Neural cell (in vitro differentiated cells): ENCODE measurements around the gene SLC12A9. TPM values are rescaled to one million over a fixed set of nuclear protein-coding genes. Genes with fewer than 3 reads are reported as not detected.

Experiments
- H2AFZ ChIP-seq: fragments of 200-600, 300-800 bp; sonication (generic), shearing (Covaris generic); 2 replicates; pipeline ENCODE4 v1.6.0; 2014; ENCODE audit warnings: low read depth, mild to moderate bottlenecking, antibody characterized with exemption, low read length, moderate library complexity
- H3F3A ChIP-seq: fragments of 200-600 bp; shearing (Covaris generic); 2 replicates; pipeline ENCODE4 v1.6.1; 2016; ENCODE audit warnings: mild to moderate bottlenecking, moderate library complexity, mixed read lengths, antibody characterized with exemption, low read length; ENCODE audit not compliant: insufficient read depth, poor library complexity, severe bottlenecking
- H3K27ac ChIP-seq: fragments of 200-600, 300-800 bp; sonication (generic), shearing (Covaris generic); 2 replicates; pipeline ENCODE4 v1.5.1; 2014; ENCODE audit warnings: mild to moderate bottlenecking, low read length, moderate library complexity
- H3K27me3 ChIP-seq: fragments of 300-800, 200-600 bp; sonication (generic), shearing (Covaris generic); 2 replicates; pipeline ENCODE4 v1.6.0; 2014; ENCODE audit warnings: mild to moderate bottlenecking, low read depth, low read length, moderate library complexity; ENCODE audit not compliant: insufficient read depth
- H3K36me3 ChIP-seq: fragments of 300-800, 200-600 bp; sonication (generic), shearing (Covaris generic); 2 replicates; pipeline ENCODE4 v1.5.1; 2014; ENCODE audit warnings: mild to moderate bottlenecking, antibody characterized with exemption, low read length, moderate library complexity; ENCODE audit not compliant: insufficient read depth
- H3K4me2 ChIP-seq: fragments of 300-800, 200-600 bp; sonication (generic), shearing (Covaris generic); 2 replicates; pipeline ENCODE4 v1.6.0; 2014; ENCODE audit warnings: mild to moderate bottlenecking, low read length
- H3K4me3 ChIP-seq: fragments of 300-800, 200-600 bp; sonication (generic), shearing (Covaris generic); 2 replicates; pipeline ENCODE4 v1.5.1; 2014; ENCODE audit warnings: mild to moderate bottlenecking, low read length, moderate library complexity
- H3K79me2 ChIP-seq: fragments of 200-600 bp; shearing (Covaris generic); replicated peaks from 2 replicates; pipeline ENCODE4 v1.6.0; 2014; ENCODE audit warnings: mild to moderate bottlenecking, low read length, moderate library complexity; ENCODE audit not compliant: insufficient read depth
- H3K9ac ChIP-seq: fragments of 300-800, 200-600 bp; sonication (generic), shearing (Covaris generic); 2 replicates; pipeline ENCODE4 v1.6.1; 2016; ENCODE audit warnings: mild to moderate bottlenecking, low read length, mixed read lengths
- H3K9me2 ChIP-seq: fragments of 200-600 bp; shearing (Covaris generic); 2 replicates; pipeline ENCODE4 v1.6.1; 2016; ENCODE audit warnings: mild to moderate bottlenecking, low read length, mixed read lengths; ENCODE audit not compliant: insufficient read depth
- H3K9me3 ChIP-seq: fragments of 200-600, 300-800 bp; sonication (generic), shearing (Covaris generic); 2 replicates; pipeline ENCODE4 v1.6.1; 2016; ENCODE audit warnings: mild to moderate bottlenecking, mixed run types, low read length, moderate library complexity, mixed read lengths
- H4K20me1 ChIP-seq: fragments of 200-600 bp; shearing (Covaris generic); 2 replicates; pipeline ENCODE4 v1.6.1; 2016; ENCODE audit warnings: mild to moderate bottlenecking, mixed run types; ENCODE audit not compliant: insufficient read depth
- EP300 ChIP-seq: fragments of 450-650 bp; conservative IDR thresholded peaks from 2 replicates; pipeline ENCODE4 v1.6.1; 2014; ENCODE audit warnings: antibody characterized with exemption, mild to moderate bottlenecking, moderate library complexity; ENCODE audit not compliant: poor library complexity, severe bottlenecking
- EZH2 ChIP-seq: fragments of 200-600, 300-800 bp; shearing (Covaris generic), sonication (generic); IDR thresholded peaks from 2 replicates; pipeline ENCODE4 v1.6.1; 2014; ENCODE audit warnings: antibody characterized with exemption, low read length, borderline replicate concordance, mild to moderate bottlenecking; ENCODE audit not compliant: insufficient read depth, poor library complexity, severe bottlenecking
- MXI1 ChIP-seq: fragments of 450-650 bp; conservative IDR thresholded peaks from 2 replicates; pipeline ENCODE4 v1.6.1; 2014; ENCODE audit warnings: antibody characterized with exemption, mild to moderate bottlenecking; ENCODE audit not compliant: poor library complexity, severe bottlenecking
- POLR2AphosphoS5 ChIP-seq: IDR thresholded peaks from 2 replicates; pipeline ENCODE4 v1.6.1; 2012
- RAD21 ChIP-seq: fragments of 450-650 bp; conservative IDR thresholded peaks from 2 replicates; pipeline ENCODE4 v1.6.1; 2014; ENCODE audit warnings: antibody characterized with exemption, mild to moderate bottlenecking, moderate library complexity
- SMC3 ChIP-seq: fragments of 450-650 bp; conservative IDR thresholded peaks from 2 replicates; pipeline ENCODE4 v1.6.1; 2014; ENCODE audit warnings: antibody characterized with exemption, mild to moderate bottlenecking, moderate library complexity; ENCODE audit not compliant: poor library complexity
- TAF1 ChIP-seq: IDR thresholded peaks from 2 replicates; pipeline ENCODE4 v1.6.1; 2012; ENCODE audit warnings: low read depth
- polyA plus RNA-seq: library from polyadenylated mRNA; depleted of rRNA; stranded (reverse); fragments of >200 nt; gene quantifications from 2 replicates; pipeline ENCODE4 v1.2.3, GENCODE V29; 2014
- TF ChIP-seq, protein P1 (sequence below): fragments of 450-650 bp; IDR thresholded peaks from 2 replicates; pipeline ENCODE4 v1.5.1; 2014; ENCODE audit warnings: antibody characterized with exemption, mild to moderate bottlenecking, moderate library complexity; ENCODE audit not compliant: poor library complexity, severe bottlenecking
- TF ChIP-seq, protein P2 (sequence below): IDR thresholded peaks from 2 replicates; pipeline ENCODE4 v1.6.1; 2012; ENCODE audit warnings: borderline replicate concordance

The SLC12A9 gene
- polyA plus RNA-seq, 1 donor from 2014 or later: 21.2 TPM

DNA sequence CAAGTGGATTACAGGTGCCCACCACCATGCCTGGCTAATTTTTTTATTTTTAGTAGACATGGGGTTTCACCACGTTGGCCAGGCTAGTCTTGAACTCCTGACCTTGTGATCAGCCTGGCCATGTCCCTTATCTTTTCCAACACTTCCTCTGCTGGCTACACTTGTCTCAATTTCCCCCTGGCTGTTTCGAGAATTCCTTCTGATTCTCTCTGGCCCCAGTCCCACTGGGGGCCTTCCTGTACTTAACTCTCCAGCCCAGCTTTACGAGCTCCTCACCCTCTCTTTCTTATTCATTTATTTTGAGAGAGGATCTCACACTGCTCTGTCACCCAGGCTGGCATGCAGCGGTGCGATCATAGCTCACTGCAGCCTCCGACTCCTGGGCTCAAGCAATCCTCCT is 33.7 kb upstream of the SLC12A9 start:
- Histone ChIP-seq H4K20me1 (no peaks in the 10 kb centered on the region), H3K36me3 (no peaks in the 10 kb centered on the region), H3K79me2 (no peaks in the 10 kb centered on the region), H3F3A (no peaks in the 10 kb centered on the region), H3K9me2 (no peaks in the 10 kb centered on the region), H3K27me3 (no peaks in the 10 kb centered on the region), H3K9ac (no peak overlapping the region), H3K4me3 (no peak overlapping the region), H3K27ac (no peak overlapping the region), H3K4me2 (no peak overlapping the region), H3K9me3 (no peaks in the 10 kb centered on the region), H2AFZ (no peak overlapping the region)
- TF ChIP-seq TAF1 (no peak), SMC3 (no peak), RAD21 (no peak), EP300 (no peak), EZH2 (no peak), POLR2AphosphoS5 (no peak), MXI1 (no peak)
- TF ChIP-seq, protein P1, sequence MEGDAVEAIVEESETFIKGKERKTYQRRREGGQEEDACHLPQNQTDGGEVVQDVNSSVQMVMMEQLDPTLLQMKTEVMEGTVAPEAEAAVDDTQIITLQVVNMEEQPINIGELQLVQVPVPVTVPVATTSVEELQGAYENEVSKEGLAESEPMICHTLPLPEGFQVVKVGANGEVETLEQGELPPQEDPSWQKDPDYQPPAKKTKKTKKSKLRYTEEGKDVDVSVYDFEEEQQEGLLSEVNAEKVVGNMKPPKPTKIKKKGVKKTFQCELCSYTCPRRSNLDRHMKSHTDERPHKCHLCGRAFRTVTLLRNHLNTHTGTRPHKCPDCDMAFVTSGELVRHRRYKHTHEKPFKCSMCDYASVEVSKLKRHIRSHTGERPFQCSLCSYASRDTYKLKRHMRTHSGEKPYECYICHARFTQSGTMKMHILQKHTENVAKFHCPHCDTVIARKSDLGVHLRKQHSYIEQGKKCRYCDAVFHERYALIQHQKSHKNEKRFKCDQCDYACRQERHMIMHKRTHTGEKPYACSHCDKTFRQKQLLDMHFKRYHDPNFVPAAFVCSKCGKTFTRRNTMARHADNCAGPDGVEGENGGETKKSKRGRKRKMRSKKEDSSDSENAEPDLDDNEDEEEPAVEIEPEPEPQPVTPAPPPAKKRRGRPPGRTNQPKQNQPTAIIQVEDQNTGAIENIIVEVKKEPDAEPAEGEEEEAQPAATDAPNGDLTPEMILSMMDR: no peak
- TF ChIP-seq, protein P2, sequence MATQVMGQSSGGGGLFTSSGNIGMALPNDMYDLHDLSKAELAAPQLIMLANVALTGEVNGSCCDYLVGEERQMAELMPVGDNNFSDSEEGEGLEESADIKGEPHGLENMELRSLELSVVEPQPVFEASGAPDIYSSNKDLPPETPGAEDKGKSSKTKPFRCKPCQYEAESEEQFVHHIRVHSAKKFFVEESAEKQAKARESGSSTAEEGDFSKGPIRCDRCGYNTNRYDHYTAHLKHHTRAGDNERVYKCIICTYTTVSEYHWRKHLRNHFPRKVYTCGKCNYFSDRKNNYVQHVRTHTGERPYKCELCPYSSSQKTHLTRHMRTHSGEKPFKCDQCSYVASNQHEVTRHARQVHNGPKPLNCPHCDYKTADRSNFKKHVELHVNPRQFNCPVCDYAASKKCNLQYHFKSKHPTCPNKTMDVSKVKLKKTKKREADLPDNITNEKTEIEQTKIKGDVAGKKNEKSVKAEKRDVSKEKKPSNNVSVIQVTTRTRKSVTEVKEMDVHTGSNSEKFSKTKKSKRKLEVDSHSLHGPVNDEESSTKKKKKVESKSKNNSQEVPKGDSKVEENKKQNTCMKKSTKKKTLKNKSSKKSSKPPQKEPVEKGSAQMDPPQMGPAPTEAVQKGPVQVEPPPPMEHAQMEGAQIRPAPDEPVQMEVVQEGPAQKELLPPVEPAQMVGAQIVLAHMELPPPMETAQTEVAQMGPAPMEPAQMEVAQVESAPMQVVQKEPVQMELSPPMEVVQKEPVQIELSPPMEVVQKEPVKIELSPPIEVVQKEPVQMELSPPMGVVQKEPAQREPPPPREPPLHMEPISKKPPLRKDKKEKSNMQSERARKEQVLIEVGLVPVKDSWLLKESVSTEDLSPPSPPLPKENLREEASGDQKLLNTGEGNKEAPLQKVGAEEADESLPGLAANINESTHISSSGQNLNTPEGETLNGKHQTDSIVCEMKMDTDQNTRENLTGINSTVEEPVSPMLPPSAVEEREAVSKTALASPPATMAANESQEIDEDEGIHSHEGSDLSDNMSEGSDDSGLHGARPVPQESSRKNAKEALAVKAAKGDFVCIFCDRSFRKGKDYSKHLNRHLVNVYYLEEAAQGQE: no peak

DNA sequence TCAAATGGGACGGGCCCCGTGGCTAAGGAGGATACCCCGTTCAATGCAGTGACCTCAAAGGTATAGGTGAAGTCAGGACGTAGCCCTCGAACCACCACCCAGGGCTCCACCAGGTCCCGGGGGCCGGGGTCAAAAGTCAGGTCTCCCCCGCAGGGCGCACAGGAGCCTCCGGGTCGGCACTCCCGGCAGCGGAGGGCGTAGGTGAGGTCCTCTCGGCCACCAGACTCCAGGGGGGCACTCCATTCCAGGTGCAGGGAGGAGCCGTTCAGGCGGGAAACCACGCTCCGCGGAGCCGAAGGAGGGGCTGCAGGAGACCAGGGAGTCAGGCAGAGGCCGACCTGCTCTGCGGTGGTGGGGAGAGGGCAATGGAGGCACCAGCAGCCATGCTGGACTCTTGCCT is 32.9 kb upstream of the SLC12A9 start:
- H3K27ac ChIP-seq: no peak overlapping the region
- H2AFZ ChIP-seq: no peak overlapping the region
- H3K36me3 ChIP-seq: no peaks in the 10 kb centered on the region
- TF ChIP-seq POLR2AphosphoS5 (no peak), EZH2 (no peak), MXI1 (no peak), TAF1 (no peak), SMC3 (no peak), RAD21 (no peak)
- TF ChIP-seq, protein P2: no peak
- TF ChIP-seq, protein P1: no peak
- H3K9me3 ChIP-seq: no peaks in the 10 kb centered on the region
- no peaks in the 10 kb centered on the region for H4K20me1 ChIP-seq
- no peak overlapping the region for H3K9ac ChIP-seq
- no peak overlapping the region for H3K4me2 ChIP-seq
- H3K79me2 ChIP-seq: no peaks in the 10 kb centered on the region
- no peaks in the 10 kb centered on the region for H3K9me2 ChIP-seq
- H3F3A ChIP-seq: no peaks in the 10 kb centered on the region
- H3K27me3 ChIP-seq: no peaks in the 10 kb centered on the region
- H3K4me3 ChIP-seq: no peak overlapping the region
